HG02973 (cell line): ENCODE results near the gene ALKBH5.
"Not testable (repeated sequence)": the region's sequence is repeated elsewhere in the genome, so short reads cannot be mapped to it uniquely, and the experiment has no call there.

Source experiments
- ATAC-seq: cut with Tn5 transposase; IDR thresholded peaks from one replicate; pipeline ENCODE4 v1.9.1; 2021; ENCODE audit warnings: moderate library complexity; ENCODE audit not compliant: unreplicated experiment

ALKBH5 gene

GRCh38 chr17:18185391-18185790 is 1.8 kb downstream of the ALKBH5 start:
- ATAC-seq = no peak

DNA sequence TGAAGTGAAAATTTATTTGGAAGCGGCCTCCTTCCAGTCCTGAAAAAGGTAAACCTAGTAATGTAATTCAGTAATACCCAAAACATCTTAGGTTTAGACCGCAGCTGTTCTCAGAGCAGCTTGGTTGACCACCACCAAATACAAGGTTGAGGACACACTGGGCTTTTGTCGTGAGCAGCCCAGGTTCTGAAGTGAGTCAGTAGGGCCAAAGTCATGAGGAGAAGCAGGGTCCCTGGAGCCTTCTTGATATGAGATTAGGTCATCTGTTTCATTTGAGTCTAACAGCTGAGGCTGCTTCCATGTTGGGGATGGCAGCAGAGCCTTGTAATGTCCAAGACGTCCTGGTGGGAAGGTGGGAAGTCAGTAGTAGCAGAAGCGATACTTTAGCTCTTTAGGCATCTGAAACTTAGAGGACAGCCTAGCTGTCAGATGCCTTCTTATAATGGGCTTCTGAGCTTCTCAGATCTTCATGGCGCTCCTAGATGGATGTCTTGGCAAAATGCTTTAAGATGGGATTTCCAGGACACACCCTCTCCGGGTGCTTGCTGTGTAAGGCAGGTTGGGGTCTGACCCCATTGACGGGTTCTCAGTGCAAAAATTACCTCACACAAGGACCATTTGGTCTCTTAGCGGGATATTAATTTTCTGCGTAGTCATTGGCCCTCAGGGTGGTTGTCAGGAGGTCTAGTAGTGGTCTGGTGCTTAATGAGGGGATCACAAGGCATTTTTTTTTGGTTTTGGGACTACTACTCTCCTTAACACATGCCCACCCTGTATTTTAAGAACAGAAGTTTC is 2.4 kb downstream of the ALKBH5 start:
- no peak for ATAC-seq

- no peak for ATAC-seq
Measured at GRCh38 chr17:18186627-18186982, 3.0 kb downstream of the ALKBH5 start.

GRCh38 chr17:18187226-18187625 is 3.6 kb downstream of the ALKBH5 start:
- ATAC-seq = no peak

- ATAC-seq = no peak
Measured at GRCh38 chr17:18187821-18188761, 4.5 kb downstream of the ALKBH5 start.

DNA sequence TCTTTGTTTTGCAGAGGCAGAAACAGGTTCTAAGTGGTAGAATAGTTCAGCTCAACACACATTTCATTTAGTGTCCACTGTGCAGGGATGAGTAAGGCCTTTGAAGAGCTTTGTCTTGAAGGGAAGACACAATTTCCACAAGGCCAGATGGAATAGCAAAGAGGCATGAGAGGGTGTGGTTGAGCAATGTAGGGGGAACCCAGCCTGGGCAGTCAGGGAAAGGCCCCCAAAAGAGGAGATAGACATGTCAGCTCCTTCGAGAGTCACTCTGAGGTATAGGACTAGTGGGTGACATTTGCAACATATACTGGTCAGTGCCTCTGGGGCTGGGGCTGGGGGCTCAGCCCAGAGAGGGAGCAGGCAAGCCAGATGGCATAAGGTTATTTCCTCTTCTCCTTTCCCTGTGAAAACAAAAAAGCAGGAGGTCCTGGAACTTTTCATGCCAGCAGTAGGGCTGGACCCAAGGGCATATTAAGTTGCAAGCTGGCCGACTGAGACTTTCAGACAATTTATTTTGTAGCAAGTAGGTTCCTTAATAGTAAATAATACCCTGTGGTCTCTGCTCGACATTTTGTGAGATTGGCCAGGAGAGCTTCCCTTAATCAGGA is 7.1 kb downstream of the ALKBH5 start:
- no peak for ATAC-seq

DNA sequence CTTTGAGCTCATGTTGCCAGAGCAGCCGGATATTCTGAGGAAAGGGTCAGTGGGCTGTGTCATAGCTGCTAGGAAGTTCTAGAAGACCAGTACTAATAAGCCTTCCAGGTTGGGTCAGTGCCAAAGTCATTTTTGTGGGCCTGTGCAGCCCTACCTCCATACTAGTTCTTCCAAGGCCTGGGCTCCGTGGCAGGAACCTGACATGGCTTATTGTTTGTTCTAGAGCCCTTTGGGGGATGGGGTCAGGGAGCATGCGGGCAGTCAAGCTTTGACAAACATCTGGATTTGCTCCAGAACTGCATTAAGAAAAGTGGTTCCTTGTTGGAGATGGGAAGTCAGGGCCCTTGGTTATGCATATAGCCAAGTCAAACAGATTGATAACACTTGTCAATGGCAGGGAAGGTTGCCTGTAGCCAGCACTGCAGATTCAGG is 7.6 kb downstream of the ALKBH5 start:
- ATAC-seq = no peak

GRCh38 chr17:18191967-18192366 is 8.3 kb downstream of the ALKBH5 start:
- no peak for ATAC-seq

GRCh38 chr17:18194394-18194793 is 10.8 kb downstream of the ALKBH5 start:
- ATAC-seq = no peak

DNA sequence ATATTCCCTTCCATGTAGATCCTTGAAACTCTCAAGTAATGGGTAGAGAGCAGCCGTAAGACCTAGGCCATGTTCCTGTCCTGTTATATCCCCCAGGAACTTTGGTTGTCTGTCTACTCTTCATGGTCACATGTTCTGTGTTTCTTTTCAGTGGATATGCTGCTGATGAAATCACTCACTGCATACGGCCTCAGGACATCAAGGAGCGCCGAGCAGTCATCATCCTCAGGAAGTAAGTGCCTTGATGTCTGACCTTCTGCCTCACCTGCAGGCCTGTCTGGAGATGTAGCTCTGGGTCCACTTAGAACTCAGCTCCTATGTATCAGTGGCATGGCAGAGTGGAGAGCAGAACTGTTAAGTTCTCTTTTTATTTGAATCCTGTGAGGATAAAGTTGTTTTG is 11.2 kb downstream of the ALKBH5 start:
- no peak for ATAC-seq

DNA sequence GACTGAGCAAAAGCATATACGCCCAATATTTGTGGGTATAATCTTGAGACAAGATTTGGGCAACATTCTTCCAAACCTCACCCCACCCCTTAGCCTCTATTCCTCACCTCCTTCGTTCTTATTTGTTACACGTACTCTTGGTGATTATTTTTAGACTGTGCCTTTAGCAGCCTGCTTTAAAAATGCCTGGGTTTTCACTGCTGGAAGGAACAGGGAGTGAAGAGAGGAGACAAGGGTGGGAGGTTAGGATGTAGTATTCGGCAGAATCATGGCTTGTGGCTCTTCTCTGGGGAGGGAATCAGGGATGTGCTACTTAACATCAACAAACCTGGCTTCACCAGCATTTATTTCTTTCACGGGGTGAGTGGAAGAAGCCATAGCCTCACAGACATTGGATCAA is 11.6 kb downstream of the ALKBH5 start:
- no peak for ATAC-seq

GRCh38 chr17:18197535-18198194 is 14.0 kb downstream of the ALKBH5 start:
- ATAC-seq = no peak

GRCh38 chr17:18198530-18198929 is 14.9 kb downstream of the ALKBH5 start:
- ATAC-seq = no peak

DNA sequence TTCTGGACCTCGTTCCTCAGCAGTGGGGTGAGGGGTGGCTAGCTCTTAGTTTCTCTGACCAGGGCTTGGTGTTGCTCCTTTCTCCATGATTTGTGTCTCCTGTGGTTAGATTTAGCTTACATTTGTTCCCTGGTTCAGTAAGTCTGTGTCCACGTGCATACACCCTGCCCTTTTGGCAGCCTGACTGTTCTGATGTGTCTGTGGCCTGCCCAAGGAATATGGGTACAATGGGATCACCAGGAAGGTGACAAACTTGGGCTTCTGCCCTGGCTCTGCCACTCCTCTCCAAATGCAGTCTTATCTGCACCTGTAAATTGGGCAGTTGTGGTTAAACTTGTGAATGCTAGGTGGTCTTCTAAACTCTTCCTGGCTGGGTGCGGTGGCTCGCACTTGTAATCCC is 17.5 kb downstream of the ALKBH5 start:
- no peak for ATAC-seq

DNA sequence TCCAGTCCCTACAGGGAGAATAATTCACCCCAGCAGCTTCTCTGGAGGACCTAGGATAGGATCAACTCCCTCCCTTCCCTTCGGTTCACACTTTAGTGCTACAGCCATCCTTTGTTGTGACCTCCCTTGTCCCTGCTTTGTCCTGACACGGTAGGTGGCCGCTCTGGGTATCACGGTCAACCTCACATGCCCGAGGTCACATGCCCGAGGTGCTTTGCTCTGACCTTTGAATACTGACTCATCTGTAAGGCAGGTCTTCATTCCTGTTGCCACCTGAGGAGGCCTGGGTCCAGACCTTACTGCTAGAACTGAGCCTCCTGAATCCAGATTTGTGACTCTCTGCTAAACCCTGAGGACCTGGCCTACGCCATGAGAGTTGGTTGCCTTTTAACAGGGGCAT is 19.7 kb downstream of the ALKBH5 start:
- ATAC-seq = no peak

DNA sequence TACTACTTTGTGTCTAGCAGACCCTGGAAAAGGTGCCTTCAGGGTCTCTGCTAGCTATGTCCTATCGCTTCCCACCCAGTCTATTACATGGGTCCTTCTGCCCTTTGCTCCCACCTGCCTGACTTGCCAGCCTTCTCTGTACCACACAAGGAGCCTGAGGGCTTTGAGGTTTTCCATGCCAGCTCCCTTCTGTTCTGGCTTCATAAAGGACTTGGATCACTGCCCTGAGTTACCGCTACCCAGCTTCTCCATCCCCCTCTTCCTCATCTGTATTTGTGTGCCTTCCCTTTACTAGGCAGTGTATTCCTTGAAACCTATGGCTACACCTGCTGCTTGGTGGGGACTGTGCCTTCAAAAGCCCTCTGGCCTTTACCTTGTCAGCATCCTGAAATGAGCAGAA is 22.2 kb downstream of the ALKBH5 start:
- no peak for ATAC-seq

GRCh38 chr17:18206962-18207361 is 23.3 kb downstream of the ALKBH5 start:
- no peak for ATAC-seq

GRCh38 chr17:18208092-18208491 is 24.5 kb downstream of the ALKBH5 start:
- ATAC-seq = no peak

- ATAC-seq = no peak
Measured at GRCh38 chr17:18213666-18214270, 30.1 kb downstream of the ALKBH5 start.

DNA sequence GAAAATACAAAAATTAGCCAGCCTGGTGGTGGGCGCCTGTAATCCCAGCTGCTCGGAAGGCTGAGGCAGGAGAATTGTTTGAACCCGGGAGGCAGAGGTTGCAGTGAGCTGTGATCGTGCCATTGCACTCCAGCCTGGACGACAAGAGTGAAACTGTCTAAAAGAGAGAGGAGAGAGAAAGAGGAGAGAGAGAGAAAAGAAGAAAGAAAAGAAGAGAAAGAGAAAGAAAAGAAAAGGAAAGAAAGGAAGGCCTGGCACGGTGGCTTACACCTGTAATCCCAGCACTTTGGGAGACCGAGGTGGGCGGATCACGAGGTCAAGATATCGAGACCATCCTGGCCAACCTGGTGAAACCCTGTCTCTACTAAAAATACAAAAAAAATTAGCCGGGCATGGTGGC is 33.3 kb downstream of the ALKBH5 start:
- ATAC-seq = not testable (repeated sequence)
